NCI-H82 treated with DMSO at 0.1 percent for 48 hours (cell line): ENCODE data around the gene MELTF.

Source experiments
- DNase-seq: peaks from one replicate; lab custom pipeline; 2025; ENCODE audit not compliant: unreplicated experiment; lab: John Stamatoyannopoulos, UW

The MELTF gene

GRCh38 chr3:197010556-197011351, 18.9 kb downstream of the MELTF start:
- no peak for DNase-seq

GRCh38 chr3:197009532-197010019, 20.0 kb downstream of the MELTF start:
- no peak for DNase-seq

- DNase-seq, result no peak
Measured at GRCh38 chr3:197008436-197009209, 21.0 kb downstream of the MELTF start.

GRCh38 chr3:197007953-197008352, 21.7 kb downstream of the MELTF start:
- DNase-seq, result no peak

- no peak for DNase-seq
Measured at GRCh38 chr3:197007296-197007940, 22.2 kb downstream of the MELTF start.

- DNase-seq, result no peak
Measured at GRCh38 chr3:197006860-197007259, 22.8 kb downstream of the MELTF start.

- no peak for DNase-seq
Measured at GRCh38 chr3:197006446-197006845, 23.2 kb downstream of the MELTF start.

- no peak for DNase-seq
Measured at GRCh38 chr3:197003461-197004385, 25.9 kb downstream of the MELTF start.

GRCh38 chr3:197002701-197003454, 26.7 kb downstream of the MELTF start:
- DNase-seq, result peak; percentile 20

- no peak for DNase-seq
Measured at GRCh38 chr3:197001972-197002700, 27.5 kb downstream of the MELTF start.

- no peak for DNase-seq
Measured at GRCh38 chr3:197001106-197001971, 28.3 kb downstream of the MELTF start.

GRCh38 chr3:197000211-197000610, 29.4 kb downstream of the MELTF start:
- no peak for DNase-seq

- no peak for DNase-seq
Measured at GRCh38 chr3:196998966-196999760, 30.5 kb downstream of the MELTF start.

- no peak for DNase-seq
Measured at GRCh38 chr3:196997311-196997710, 32.3 kb downstream of the MELTF start.

GRCh38 chr3:196996454-196997265, 33.0 kb downstream of the MELTF start:
- no peak for DNase-seq

GRCh38 chr3:196995646-196996355, 33.8 kb downstream of the MELTF start:
- peak; percentile 18 for DNase-seq
